Activated T-helper 1 cell treated with anti-CD3 and anti-CD28 coated beads, Interleukin-12 subunit alpha, Interleukin-12 subunit beta, Interleukin-2, Interleukin-4 antibody, amounts not matched to agents 30 ng/mL and 10 ng/mL and 1 ng/mL, durations not matched to agents 14 hours and 24 hours and 36 hours (primary cell): Measurements from ENCODE around the gene OGFRL1. TPM values are rescaled to one million over a fixed set of nuclear protein-coding genes. Genes with fewer than 3 reads are reported as not detected.
A peak's percentile ranks its signal among the peaks of the same experiment; 100 is the strongest.
"Not testable (repeated sequence)": the region's sequence is repeated elsewhere in the genome, so short reads cannot be mapped to it uniquely, and the experiment has no call there.

Experiments
- DNase-seq: peaks from one replicate; pipeline ENCODE4 v3.0.0; 2021; ENCODE audit warnings: low spot score
- H3K27ac Mint-ChIP-seq: one replicate; pipeline ENCODE4 v1.8.0; 2021; ENCODE audit warnings: mild to moderate bottlenecking, mixed read lengths
- H3K27me3 Mint-ChIP-seq: one replicate; pipeline ENCODE4 v1.8.0; 2022; ENCODE audit warnings: mild to moderate bottlenecking, moderate library complexity, mixed read lengths; ENCODE audit not compliant: insufficient read depth
- H3K36me3 Mint-ChIP-seq: one replicate; pipeline ENCODE4 v1.8.0; 2021; ENCODE audit warnings: low read depth, mixed read lengths
- H3K4me1 Mint-ChIP-seq: one replicate; pipeline ENCODE4 v1.8.0; 2021; ENCODE audit warnings: low read depth, mixed read lengths
- H3K4me3 Mint-ChIP-seq: one replicate; pipeline ENCODE4 v1.8.0; 2021; ENCODE audit warnings: mild to moderate bottlenecking, moderate library complexity, mixed read lengths
- H3K9me3 Mint-ChIP-seq: one replicate; pipeline ENCODE4 v1.8.0; 2021; ENCODE audit warnings: mixed read lengths
- intact Hi-C: fragments of 100-400 bp; cut with micrococcal nuclease; formaldehyde crosslinking; loops from one replicate; pipeline ENCODE4 v1.15.1; 2024
- total RNA-seq: library from RNA; stranded (reverse); gene quantifications from 2 replicates; pipeline ENCODE4 v1.2.3, GENCODE V29; 2022

OGFRL1 gene
- total RNA-seq, 1 donor from 2014 or later: 4.8 TPM

DNA sequence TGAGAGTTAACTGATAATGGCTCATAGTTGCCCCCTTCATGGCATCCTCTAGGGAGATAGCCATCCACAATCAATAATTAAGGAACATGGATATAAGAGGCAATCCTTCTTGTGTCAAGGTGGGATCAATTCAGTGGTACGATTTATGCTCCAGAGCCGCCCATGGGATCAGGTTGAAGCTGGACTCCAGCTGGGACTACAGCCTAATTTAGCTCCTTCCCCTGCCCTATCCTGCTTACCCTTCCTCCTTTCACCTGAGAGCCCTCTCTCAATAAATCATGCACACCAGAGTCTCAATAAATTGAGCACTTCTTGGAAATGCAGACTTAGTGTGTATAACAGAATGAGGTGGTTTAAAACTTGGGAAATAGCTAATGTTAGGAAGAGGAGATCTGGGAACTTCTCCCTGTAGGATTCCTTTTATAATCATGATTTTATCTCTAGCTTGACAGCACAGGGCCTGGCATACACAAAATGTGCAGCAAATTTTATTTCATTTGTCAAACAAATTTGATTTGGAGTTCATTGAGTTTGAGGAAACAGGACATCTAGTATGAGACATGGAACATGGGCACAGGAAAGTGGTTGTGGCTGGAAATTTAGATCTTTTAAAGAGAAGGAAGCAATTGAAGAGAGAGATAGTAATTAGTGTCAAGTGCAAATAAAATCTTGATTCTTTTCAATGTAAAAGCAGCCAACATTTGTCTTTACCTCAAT, 28.6 kb upstream of the OGFRL1 start:
- intact Hi-C loops: no loop called here
- H3K9me3 Mint-ChIP-seq: no peaks in the 10 kb centered on the region
- no peaks in the 10 kb centered on the region for H3K4me1 Mint-ChIP-seq
- peaks cover 5% of the 10 kb centered on the region for H3K27me3 Mint-ChIP-seq
- no peak overlapping the region for H3K27ac Mint-ChIP-seq
- no peaks in the 10 kb centered on the region for H3K36me3 Mint-ChIP-seq
- no peak overlapping the region for H3K4me3 Mint-ChIP-seq
- DNase-seq: no peak

DNA sequence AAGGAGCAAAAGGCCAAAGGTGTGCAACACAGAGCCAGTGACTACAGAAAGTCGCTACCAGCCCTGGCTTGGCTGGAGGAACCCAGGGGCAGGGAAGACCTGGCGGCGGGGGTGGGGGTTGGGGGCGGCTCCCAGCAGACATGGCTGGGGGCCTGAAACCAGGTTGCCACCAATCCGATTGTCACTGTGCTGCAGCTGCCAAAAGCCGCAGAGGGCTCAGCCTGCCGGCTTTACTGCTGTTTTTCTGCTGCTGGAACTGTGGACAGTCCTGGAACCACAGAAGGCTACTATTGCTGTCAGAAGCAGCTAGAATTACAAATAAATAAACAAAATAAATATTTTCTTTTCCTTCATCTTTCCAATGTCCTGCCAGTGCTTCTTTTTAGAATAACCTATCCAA, 25.7 kb upstream of the OGFRL1 start:
- H3K4me3 Mint-ChIP-seq: no peak overlapping the region

DNA sequence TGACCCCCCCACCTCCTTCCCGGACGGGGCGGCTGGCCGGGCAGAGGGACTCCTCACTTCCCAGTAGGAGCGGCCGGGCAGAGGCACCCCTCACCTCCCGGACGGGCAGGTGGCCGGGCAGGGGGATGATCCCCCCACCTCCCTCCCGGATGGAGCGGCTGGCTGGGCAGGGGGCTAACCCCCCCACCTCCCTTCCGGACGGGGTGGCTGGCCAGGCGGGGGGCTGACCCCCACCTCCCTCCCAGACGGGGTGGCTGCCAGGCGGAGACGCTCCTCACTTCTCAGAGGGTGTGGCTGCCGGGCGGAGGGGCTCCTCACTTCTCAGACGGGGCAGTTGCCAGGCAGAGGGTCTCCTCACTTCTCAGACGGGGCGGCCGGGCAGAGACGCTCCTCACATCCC, 22.2 kb upstream of the OGFRL1 start:
- H3K27ac Mint-ChIP-seq, DNase-seq, H3K27me3 Mint-ChIP-seq, H3K9me3 Mint-ChIP-seq, H3K36me3 Mint-ChIP-seq, H3K4me1 Mint-ChIP-seq, H3K4me3 Mint-ChIP-seq, intact Hi-C loops: not testable (repeated sequence)

More for the DNA sequence above, 25.7 kb upstream of the OGFRL1 start:
- Mint-ChIP-seq H3K9me3 (no peaks in the 10 kb centered on the region), H3K4me1 (no peaks in the 10 kb centered on the region), H3K36me3 (no peaks in the 10 kb centered on the region), H3K27me3 (no peaks in the 10 kb centered on the region), H3K27ac (no peak overlapping the region)
- no peak for DNase-seq
- intact Hi-C loops: no loop called here

DNA sequence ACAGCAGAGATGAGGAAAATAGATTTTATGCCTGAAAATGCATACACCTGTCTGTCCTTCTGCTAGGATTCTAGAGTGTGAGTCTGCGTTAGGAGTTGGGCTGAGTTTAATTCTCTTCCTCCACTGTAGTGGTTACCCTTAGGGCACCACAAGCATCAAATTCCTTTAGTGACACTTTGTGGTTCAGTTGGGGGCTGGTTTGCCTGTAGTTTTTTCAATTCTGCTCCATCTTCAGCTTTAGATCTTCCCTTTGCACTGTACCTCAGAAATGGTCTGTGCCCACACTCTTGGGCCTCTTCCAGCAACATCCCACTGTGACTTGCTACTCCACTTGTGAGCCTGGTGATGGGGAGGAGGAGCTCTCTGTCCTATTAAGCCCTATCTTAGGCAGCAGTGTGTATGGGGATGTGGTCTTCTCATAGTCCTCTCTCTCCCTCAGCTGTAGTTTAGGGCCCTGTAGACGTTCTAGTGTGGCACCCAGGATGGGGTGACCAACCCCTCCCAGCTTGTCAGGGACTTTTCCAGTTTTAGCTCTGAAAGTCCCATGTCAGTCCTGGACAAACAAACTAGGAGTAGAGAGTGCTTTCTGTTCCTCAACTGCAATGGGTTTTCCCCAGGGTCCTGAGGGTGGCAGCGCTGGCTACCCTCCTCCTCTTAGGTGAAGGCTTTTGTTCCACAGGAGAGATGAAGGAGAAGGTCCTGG, 19.7 kb upstream of the OGFRL1 start:
- no peaks in the 10 kb centered on the region for H3K27me3 Mint-ChIP-seq
- DNase-seq: no peak
- intact Hi-C loops: no loop called here
- H3K4me3 Mint-ChIP-seq: no peak overlapping the region
- no peaks in the 10 kb centered on the region for H3K9me3 Mint-ChIP-seq
- no peak overlapping the region for H3K27ac Mint-ChIP-seq
- no peaks in the 10 kb centered on the region for H3K36me3 Mint-ChIP-seq
- no peaks in the 10 kb centered on the region for H3K4me1 Mint-ChIP-seq

DNA sequence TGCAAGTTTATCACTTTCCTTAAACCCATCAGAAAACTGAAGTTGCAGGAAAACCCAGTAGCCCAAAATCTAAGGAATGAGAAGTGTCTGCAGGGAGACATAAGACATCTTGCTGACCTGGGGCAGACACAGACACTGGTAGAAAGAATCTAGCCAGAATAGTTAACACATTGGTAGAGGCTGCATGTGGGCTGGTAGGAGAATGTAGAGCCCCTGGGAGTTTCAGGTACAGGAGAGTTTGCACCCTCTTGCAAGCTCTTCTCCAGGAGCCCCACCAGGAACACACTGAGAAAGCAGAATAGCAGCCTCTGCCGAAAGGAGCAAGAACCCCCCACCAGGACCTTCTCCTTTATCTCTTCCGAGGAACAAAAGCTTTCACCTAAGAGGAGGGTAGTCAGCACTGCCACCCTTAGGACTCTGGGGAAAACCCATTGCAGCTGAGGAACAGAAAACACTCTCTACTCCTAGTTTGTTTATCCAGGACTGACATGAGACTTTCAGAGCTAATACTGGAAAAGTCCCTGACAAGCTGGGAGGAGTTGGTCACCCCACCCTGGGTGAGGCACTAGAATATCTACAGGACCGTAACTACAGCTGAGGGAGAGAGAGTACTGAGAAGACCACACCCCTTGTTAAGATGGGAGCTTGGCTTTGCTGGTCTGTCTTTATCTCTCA, 10.5 kb upstream of the OGFRL1 start:
- Mint-ChIP-seq H3K27ac (no peak overlapping the region), H3K9me3 (no peaks in the 10 kb centered on the region), H3K4me3 (no peak overlapping the region), H3K27me3 (peaks cover 5% of the 10 kb centered on the region), H3K4me1 (no peaks in the 10 kb centered on the region), H3K36me3 (no peaks in the 10 kb centered on the region)
- no peak for DNase-seq
- intact Hi-C loops: no loop called here

DNA sequence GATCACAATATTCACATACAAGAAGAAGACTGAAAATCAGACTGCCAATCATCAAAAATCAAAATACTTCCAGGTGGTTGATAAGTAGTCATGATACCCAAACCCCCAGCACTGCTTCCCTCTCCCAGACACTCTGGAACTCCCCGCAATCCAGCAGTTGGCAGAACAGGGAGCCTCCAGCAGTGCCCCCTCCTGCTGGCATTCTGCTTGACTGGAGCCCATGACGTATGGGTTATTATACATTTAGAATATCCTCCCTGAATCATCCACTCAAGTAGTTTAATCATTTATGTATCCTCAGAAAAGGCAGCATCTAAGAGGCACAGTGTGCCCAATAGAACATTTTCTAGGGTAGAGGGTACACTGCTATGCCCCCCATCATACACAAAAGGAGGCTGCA, 9.3 kb upstream of the OGFRL1 start:
- Mint-ChIP-seq H3K9me3 (no peaks in the 10 kb centered on the region), H3K36me3 (no peaks in the 10 kb centered on the region), H3K4me1 (no peaks in the 10 kb centered on the region), H3K27me3 (peaks cover 12% of the 10 kb centered on the region), H3K27ac (no peak overlapping the region), H3K4me3 (no peak overlapping the region)
- intact Hi-C loops: no loop called here
- DNase-seq: no peak

DNA sequence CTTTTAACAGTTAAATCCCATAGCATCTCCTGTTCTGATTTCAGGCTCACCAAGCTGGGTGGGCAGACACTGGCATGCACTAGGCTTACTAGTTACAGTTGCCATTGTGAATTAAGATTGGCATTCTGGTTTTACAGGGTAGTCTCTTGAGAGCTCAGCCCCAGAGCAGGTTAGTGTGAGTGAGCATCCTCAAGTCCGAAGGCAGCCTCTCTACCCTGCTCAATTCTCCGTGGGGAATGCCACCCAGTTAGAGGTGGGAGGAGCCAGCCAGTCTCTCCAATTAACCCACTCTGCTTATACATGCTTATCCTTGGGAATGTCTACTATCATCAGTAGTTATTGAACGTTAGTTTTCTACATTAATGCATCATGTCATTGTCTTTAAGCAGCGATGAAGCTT, 8.9 kb upstream of the OGFRL1 start:
- Mint-ChIP-seq H3K4me1 (no peaks in the 10 kb centered on the region), H3K27ac (no peak overlapping the region), H3K9me3 (no peaks in the 10 kb centered on the region), H3K4me3 (no peak overlapping the region), H3K27me3 (peaks cover 12% of the 10 kb centered on the region), H3K36me3 (no peaks in the 10 kb centered on the region)
- intact Hi-C loops: loop anchor here (10.0 kb wide), 1 partner anchor 565 kb away; no protein-coding TSS in a partner anchor
- no peak for DNase-seq

DNA sequence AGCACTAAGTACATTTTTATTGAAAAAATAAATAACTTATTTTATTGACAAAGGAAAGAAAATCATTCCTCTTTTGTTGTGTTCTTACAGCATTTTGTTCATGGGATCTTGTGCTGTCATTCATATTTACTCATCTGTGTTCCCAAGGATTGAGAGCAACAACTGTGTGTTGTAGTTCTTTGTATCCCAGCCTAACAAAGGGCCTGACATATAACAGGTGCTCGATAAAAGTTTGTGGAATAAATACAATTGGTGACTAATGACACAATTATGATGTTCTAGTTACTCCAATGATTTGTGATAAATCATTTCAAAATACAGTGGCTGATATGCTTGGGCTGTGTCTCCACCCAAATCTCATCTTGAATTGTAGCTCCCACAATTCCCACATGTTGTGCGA, 7.9 kb upstream of the OGFRL1 start:
- Mint-ChIP-seq H3K9me3 (no peaks in the 10 kb centered on the region), H3K27ac (no peak overlapping the region), H3K4me1 (no peaks in the 10 kb centered on the region), H3K27me3 (peaks cover 12% of the 10 kb centered on the region), H3K4me3 (no peak overlapping the region), H3K36me3 (no peaks in the 10 kb centered on the region)
- DNase-seq: no peak
- intact Hi-C loops: loop anchor here (10.0 kb wide), 1 partner anchor 566 kb away; no protein-coding TSS in a partner anchor

DNA sequence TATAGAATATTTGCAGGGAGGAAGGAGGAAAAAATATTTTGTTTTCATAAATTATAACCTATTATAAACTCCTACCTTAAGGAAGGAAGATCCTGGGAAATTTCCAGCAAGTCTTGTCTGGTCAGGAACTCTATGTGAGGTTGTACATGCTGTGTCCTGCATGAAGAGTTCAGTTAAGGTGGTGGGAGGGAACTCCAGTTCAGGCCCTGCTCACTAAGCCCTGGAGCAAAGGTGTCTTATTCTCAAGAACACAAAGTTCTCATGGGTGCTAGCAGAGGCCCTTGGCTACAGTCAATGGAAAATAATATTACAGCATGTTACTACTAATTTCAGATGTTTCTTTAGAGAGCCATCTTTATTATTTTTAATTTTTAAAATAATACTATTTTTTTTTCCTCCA, 3.8 kb upstream of the OGFRL1 start:
- Mint-ChIP-seq H3K4me1 (peaks cover 17% of the 10 kb centered on the region), H3K9me3 (no peaks in the 10 kb centered on the region), H3K4me3 (no peak overlapping the region), H3K27ac (no peak overlapping the region), H3K36me3 (no peaks in the 10 kb centered on the region), H3K27me3 (peaks cover 7% of the 10 kb centered on the region)
- DNase-seq: no peak
- intact Hi-C loops: loop anchor here (10.0 kb wide), 1 partner anchor 570 kb away; no protein-coding TSS in a partner anchor

DNA sequence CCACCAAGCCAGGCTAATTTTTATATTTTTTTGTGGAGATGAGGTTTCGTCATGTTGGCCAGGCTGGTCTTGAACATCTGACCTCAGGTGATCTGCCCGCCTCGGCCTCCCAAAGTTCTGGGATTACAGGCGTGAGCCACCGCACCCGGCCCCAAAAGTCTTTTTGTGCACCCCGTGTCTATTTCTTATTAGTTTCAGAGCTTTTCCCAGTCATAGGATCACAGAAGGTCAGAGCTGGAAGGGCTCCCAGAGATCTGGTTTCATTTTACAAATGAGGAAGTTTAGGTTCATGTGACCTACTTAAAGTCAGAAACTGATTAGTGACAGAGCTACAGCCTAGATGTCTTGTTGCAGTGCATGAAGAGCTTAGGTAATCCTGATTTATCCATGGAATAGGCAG, 1.6 kb upstream of the OGFRL1 start:
- intact Hi-C loops: loop anchor here (10.0 kb wide), 1 partner anchor 572 kb away; no protein-coding TSS in a partner anchor
- Mint-ChIP-seq H3K27me3 (peaks cover 9% of the 10 kb centered on the region), H3K27ac (no peak overlapping the region), H3K4me3 (peak overlapping the region; percentile 82), H3K4me1 (peaks cover 37% of the 10 kb centered on the region), H3K9me3 (no peaks in the 10 kb centered on the region), H3K36me3 (peaks cover 8% of the 10 kb centered on the region)
- DNase-seq: no peak

DNA sequence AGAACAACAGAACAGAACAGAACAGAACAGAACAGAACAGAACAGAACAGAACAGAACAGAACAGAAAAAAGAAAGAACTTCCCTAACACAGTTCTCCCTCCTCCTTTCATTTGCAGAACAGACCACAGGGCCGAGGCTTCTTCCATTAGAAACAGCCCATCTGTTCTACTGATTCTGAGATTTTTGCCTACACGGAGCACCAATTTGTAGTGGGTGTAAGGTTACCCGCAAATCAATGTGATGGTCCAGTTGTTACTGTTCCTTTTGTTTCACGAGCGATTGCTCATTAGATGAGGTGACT, 734 bp upstream of the OGFRL1 start:
- H3K27ac Mint-ChIP-seq: no peak overlapping the region

DNA sequence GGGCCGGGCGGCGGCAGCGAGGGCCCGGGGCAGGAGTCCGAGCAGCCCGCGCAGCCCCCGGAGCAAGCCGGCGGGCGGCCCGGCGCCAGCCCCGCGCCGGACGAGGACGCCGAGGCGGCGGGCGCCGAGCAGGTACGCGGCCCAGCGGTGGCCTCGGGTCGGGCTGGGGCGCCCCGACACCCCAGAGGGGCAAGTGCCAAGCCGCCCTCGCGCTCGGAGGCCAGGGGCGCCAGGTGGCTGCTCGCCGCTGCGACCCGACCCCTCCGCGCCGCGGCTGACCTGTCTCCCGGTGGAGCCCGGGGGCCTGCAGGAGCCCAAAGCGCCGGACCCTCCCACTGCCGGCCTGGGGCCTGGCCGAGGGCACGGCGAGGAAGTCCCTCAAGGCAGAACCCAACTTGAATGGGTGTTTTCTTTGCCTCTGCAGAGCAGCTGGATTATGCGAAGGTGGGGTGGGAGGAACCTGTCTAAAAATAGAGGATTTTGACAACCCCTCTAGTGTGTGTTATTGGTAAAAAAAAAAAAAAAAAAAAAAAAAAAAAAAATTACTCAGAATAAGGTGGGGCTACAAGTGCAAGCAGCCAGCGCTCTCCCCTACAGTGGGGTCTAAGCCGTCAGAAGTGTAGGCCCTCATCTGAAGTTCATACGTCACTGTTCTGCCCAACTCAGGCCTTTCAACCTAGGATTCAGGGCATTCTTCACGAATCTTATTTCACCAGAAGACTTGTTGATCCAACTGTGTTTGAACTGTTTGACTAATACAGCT, 609 bp downstream of the OGFRL1 start:
- H3K4me1 Mint-ChIP-seq: peaks cover 39% of the 10 kb centered on the region
- H3K36me3 Mint-ChIP-seq: peaks cover 8% of the 10 kb centered on the region
- H3K4me3 Mint-ChIP-seq: peak overlapping the region; percentile 84
- no peaks in the 10 kb centered on the region for H3K9me3 Mint-ChIP-seq
- intact Hi-C loops: loop anchor here (10.0 kb wide), 1 partner anchor 574 kb away; no protein-coding TSS in a partner anchor
- no peak for DNase-seq
- peak overlapping the region; percentile 52 for H3K27ac Mint-ChIP-seq
- peaks cover 3% of the 10 kb centered on the region for H3K27me3 Mint-ChIP-seq

More for the DNA sequence above, 734 bp upstream of the OGFRL1 start:
- Mint-ChIP-seq H3K9me3 (no peaks in the 10 kb centered on the region), H3K4me3 (peak overlapping the region; percentile 82), H3K36me3 (peaks cover 8% of the 10 kb centered on the region), H3K27me3 (peaks cover 9% of the 10 kb centered on the region), H3K4me1 (peaks cover 39% of the 10 kb centered on the region)
- intact Hi-C loops: loop anchor here (1.0 to 10.0 kb wide), 2 partner anchors 573 to 875 kb away; partner anchors contain the start of gene FAM135A
- no peak for DNase-seq
